HG02678 (cell line): ENCODE measurements around the gene ATF6B.
"Not testable (repeated sequence)": the region's sequence is repeated elsewhere in the genome, so short reads cannot be mapped to it uniquely, and the experiment has no call there.

ENCODE experiments used
- ATAC-seq: cut with Tn5 transposase; IDR thresholded peaks from one replicate; pipeline ENCODE4 v1.9.1; 2021; ENCODE audit warnings: mild to moderate bottlenecking, moderate library complexity; ENCODE audit not compliant: unreplicated experiment

The ATF6B gene

DNA sequence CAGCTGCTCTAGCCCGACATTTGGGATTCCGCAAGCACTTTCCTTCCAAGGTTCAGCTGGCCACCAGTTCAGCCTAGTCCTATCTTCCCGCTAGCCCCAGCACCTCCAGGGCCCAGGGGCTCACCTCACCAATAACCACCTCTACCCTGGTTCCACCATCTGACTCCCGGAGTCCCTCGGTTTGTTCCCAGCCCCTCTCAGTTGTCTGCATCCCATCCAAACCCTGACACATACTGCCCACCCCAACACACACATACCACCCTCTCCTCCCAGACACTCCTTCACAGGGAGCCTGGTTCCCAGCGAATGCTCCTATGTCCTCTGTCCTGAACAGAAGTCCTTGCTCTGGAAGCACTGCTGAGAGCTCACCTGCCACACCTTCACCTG is 19.3 kb downstream of the ATF6B start:
- no peak for ATAC-seq

DNA sequence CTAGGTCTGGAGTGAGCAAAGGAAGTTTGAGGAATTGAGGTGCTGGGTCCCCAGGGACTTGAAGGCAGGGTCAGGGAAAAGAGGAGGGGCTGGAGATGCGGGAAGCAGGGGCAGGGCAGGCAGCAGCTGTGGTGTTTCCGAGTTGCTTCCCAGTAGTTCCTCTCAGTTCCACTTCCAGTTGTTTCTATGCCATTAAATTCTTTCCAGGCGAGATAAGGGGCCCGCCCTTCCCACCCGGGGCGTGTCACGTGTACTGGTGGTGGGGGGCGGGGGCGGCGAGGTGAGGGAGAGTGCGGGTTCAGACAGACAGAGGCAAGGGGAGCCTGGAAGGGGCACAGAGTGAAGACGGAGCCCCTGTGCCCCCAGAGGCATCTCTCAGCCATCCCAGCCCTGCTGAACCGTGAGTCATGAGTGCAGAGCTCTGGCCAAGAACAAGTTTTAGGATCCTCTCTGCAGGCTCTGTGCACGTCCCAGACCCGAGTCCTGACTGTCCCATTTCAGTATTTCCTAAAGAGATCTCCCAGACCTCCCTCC is 19.9 kb downstream of the ATF6B start:
- no peak for ATAC-seq

DNA sequence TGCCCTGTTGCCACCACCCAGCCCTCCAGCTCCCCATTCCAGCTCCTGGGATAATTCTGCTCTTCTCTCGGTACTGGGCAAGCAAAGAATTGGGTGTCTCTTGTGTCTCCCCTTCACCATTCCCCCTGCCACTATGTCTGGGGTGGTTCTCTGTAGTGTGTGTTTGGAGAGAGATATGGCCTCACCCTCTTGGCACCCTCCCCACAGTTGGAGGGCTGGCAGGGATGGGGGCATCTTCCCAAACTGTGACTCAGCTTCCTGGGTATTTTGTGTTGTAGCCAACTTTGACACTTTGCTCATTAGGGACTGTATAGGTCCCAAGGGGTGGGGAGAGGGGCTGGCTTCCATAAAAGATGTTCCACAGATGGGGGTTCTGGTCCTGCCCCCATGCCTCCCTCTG is 20.6 kb downstream of the ATF6B start:
- no peak for ATAC-seq

DNA sequence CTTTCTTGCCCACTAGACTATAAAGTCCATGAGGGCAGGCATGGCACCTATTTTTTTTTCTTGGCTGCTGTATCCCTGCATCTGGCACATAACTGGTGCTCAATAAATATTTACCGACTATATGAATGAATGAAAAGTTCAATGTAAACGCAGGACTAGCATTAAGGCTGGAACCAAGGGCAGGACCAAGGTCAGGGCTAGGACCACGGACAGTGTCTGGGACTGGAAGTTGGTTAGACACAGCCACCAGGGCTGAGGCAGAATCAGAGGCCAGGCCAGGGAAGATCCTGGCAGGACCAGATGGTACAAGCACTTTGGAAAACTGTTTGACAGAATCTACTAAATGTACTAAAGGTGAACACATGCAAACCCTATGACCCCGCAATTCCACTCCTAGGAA is 22.6 kb downstream of the ATF6B start:
- ATAC-seq = no peak

DNA sequence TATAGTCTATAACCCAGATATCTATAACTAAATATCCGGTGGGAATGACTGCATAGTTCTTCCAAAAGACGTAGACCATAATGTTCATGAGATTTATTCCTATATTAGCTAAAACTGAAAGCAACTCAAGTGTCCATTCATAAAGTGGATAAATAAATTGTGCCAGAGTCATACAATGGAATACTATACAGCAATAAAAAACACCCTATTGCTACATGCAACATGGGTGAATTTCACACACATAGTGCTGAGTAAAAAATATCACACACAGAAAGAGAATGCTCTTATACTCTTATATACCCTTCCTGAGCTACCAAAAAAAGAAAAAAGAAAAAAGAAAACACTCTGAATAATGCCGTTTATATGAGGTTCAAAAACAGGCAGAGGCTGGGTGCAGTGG is 25.8 kb downstream of the ATF6B start:
- no peak for ATAC-seq

DNA sequence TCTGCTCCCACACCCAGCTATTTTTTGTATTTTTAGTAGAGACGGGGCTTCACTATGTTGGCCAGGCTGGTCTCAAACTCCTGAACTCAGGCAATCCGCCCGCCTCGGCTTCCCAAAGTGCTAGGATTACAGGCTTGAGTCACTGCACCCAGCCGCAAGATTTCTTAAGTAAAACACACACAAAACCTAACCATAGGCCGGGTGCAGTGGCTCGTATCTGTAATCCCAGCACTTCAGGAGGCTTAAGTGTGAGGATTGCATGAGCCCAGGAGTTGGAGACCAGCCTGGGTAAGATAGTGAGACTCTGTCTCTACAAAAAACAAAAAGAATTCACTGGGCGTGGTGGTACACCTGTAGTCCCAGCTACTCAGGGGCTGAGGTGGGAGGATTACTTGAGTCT is 27.8 kb downstream of the ATF6B start:
- not testable (repeated sequence) for ATAC-seq

DNA sequence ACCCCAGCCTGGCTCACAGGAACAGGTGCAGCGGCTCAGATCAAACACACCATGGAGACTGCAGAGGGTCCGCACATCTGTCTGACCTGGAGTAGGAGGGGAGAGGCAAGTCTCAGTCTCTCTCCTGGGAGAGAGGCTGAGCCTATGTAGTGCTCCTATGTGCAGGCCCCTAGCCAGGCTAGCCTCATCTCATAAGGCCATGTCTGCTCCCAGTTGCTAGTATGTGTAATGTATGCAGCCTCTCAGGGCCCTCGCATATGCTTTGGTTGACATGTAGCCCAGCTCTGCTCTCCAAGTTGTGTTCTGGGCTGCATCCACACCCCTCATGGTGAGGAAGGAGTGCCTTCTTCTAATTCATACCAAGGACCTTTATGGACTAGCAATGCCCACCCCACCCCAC is 30.7 kb downstream of the ATF6B start:
- ATAC-seq = no peak

DNA sequence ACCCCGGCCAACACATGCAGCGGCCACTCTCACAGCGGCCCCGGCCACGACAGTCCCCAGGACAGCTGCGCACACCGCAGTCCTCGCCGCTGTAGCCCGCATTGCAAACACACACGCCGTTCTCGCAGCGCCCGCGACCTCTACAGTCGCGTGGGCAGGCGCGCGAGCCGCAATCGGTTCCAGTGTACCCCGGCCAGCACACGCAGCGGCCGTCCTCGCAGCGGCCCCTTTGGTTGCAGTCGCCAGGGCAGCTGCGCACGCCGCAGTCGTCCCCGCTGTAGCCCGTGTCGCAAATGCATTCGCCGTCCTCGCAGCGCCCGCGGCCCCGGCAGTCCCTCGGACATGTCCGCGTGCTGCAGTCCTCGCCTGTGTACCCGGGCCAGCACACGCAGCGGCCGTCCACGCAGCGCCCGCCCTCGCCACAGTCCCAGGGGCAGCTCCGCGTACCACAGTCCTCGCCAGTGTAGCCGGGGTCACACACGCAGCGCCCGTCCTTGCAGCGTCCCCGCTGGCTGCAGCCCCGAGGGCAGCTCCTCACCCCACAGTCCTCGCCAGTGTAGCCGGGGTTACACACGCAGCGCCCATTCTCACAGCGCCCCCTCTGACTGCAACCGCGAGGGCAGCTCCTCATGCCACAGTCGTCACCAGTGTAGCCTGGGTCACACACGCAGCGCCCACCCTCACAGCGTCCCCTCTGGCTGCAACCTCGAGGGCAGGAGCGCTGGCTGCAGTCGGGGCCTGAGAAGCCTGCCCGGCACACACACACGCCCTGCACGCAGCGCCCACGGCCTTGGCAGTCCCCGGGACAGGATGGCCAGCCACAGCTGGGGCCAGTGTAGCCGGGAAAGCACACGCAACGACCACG is 31.4 kb downstream of the ATF6B start:
- no peak for ATAC-seq

DNA sequence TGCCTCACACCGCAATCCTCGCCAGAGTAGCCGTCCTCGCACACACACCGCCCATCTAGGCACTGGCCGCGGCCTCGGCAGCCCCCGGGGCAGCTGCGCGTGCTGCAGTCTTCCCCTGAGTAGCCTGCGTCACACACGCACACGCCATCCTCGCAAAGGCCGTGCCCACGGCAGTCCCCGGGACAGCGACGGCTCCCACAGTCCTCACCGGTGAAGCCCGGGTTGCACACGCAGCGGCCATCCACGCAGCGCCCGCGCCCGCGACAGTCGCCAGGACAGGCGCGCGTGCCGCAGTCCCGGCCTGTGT is 32.0 kb downstream of the ATF6B start:
- ATAC-seq = no peak

DNA sequence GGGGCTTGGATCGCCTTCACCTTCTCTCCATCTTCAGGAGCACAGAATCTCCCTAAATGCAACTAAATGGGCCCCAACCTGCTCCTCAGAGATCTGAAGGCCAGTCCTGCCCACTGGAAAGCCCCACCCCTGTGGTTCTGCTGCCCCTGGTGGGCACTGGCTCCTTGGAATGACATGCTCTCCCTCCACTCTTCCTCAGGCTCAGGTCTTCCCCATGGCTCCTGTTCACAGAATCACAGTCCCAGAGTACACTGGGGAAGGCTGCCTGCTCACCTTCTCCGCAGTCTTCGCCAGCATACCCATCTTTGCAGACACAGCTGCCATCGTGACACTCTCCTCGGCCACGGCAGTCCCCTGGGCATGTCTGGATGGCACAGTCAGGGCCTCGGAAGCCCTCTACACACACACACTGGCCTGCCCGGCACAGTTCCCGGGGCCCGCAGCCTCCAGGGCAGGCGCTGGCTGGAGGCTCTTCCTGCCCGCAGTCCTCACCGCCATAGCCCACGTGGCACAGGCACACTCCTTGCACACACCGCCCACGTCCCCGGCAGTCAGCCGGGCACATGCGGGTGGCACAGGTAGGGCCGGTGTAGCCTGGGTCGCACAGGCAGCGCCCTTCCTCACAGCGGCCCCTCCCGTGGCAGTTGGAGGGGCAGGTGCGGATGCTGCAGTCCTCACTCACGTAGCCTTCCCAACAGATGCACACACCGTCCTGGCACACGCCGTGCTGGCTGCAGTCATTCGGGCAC is 32.5 kb downstream of the ATF6B start:
- no peak for ATAC-seq

DNA sequence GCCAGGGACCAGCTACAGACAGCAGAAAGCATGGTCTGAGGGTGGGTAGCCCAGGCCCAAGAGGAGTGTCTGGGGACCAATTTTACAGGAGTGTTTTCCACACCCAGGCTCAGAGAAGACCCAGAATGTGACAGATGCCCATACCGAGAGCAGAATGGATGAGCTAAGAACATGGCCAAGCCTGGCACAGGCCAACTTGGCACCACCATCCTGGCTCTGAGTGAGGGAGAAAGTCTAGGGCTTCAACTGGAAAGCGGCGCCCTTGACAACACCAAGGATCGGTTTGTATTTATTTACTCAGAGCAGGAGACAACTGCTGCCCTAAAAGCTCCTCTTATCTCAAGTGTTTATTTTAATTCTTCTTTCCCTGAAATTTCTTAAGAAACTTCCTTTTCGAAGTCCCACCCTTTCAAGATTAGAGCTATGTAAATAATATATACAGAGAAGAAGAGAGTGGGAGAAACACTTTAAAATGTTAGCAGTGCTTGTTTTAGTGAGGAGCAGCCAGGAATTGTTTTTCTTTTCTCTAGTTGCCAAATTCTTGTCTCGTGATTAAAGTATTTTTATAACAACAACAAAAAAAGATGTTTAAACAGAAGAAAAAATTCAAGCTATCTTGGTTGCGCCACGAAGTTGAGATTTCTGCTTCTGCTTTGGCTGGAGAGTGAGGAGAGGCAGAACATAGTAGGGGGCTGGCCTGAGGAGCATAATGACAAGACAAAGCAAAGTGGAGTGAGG is 35.1 kb downstream of the ATF6B start:
- no peak for ATAC-seq

DNA sequence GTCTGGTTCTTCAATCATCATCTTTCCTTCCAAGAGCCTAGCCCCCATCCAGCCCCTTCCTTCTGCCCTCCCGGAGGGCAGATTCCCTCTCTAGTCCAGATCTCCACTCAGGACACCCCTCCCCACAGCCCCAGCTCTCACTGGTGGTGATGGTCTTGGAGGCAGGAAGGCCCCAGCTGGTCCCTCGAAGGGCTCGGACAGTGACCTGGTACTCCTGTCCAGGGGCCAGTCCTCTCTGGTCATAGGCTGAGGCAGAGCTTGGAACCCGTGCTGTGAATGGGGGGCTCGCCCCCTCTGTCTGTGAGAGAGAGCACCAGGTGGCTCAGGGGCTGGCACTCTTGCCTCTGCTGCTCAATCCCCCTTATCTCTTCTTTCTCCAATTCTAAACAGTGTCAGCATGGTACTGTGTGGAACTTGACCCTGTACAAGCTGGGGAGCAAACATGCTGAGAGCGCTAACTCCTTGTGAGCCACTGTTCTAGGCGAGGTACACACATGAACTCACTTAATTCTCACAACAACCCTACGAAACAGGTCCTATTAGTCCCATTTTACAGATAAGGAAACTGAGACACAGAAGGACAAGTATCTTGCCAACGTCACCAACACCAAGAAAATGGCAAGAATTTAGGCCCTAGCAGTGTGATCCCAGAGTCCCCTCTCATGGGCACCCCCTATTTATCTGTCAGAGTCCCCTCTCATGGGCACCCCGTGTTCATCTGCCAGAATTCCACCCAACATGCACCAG is 38.8 kb downstream of the ATF6B start:
- no peak for ATAC-seq

DNA sequence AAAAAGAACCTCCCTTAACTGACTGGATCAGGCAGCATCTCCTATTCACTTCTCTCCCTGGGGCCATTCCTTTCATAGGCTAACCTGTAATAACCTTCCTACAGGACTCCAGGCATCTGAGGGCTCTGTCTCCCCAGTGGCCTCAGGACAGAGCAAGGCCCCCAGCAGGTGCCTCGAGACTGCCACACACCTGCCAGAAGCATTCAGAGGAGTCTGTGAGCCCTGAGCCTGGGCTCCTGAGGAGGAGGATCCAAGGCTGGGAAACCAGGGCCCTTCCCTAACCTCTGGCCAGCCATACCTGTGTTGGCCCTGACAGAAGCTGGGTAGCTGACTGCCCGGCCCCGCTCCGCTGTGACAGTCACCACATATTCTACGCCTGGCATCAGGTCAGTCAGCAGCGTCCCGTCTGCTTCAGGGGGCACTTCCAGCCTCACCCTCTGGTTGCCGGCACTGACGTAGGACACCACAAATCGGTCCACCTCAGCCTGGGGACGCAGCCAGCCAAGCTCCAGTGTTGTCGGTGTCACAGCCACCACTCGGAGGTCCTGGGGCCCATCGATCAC is 39.5 kb downstream of the ATF6B start:
- no peak for ATAC-seq

DNA sequence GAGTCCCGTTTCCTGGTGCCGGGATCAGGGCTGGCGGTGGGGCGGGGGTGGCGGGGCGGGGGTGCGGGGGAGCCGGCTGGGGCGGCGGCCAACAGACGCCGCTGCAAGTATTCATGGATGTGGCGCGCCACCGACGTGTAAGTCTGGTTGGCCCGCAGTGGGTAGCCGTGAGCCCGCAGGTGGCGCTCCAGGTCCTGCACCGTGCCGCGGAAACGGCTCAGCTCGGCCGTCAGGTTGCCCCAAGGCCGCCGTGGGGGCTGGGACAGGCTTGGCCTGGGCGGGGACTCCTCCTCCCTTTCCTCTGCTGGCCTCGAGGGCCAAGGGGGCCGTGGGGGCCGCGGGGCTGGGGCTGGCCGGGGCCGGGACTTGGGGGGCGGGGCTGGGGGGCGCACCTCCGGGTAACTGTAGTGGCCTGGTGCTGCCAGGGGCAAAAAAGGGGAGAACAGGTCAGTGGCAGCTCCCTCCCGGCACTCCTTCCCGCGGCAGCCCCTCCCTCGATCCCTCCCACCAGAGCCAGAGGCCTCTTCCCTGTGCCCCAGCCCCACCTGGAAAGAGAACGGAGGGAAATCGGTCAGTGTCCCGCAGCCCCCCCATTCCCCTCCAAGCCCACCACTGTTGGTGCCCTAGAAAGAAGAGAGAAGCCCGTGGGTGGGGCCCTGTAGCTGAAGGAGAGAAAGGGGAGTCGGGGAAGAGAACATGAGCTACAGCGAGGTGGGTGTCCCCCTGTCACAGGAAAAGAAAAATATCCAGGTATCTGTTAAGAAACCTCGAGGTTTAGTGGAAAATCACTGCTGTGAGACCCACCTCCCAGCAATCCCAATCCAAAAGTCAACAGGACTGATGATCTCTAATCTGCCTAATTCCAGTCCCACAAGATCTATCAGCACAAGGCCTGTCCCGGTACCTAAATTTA is 40.2 kb downstream of the ATF6B start:
- ATAC-seq = no peak

DNA sequence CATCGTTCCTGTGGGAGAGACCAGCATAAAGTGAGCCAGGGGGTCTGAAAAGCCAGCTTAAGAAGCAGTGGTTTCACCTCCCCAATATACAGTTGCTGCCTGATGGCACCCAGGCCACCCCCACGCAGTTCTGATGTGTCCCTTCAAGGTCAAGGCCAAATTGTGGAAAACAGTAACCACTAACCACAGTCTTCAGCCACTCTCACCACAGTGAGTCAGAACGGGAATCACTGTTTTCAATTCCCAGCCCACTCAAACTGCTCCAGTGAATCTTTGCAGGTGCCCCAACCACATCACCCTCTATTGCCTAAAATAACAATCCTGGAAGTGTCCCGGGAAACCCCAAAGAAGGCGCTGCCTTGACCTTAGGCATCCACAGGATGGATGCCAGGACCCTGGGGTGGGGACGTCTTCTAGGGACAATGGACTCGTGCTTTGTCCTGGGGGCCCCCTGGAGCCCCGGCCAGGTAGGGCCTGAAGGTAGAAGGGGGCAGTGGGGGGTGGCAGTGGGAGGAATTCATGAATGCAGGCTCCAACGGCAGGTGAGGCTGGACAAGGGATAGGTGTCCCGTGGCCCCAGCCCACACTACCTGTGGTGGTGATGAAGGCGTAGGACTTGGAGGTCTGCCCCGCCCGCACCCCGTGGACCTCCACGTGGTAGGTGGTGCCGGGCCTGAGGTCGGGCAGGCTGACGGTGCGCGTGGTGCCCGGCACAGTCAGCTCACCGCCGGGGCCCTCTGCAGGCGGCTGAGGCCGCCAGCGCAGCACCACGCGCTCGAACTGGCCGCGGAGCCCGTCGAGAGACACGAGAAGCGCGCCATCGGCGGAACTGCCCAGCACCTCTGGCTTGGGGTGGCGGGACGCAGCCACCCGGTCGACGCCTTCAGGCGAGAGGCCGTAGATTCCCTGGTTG is 41.1 kb downstream of the ATF6B start:
- ATAC-seq = no peak

DNA sequence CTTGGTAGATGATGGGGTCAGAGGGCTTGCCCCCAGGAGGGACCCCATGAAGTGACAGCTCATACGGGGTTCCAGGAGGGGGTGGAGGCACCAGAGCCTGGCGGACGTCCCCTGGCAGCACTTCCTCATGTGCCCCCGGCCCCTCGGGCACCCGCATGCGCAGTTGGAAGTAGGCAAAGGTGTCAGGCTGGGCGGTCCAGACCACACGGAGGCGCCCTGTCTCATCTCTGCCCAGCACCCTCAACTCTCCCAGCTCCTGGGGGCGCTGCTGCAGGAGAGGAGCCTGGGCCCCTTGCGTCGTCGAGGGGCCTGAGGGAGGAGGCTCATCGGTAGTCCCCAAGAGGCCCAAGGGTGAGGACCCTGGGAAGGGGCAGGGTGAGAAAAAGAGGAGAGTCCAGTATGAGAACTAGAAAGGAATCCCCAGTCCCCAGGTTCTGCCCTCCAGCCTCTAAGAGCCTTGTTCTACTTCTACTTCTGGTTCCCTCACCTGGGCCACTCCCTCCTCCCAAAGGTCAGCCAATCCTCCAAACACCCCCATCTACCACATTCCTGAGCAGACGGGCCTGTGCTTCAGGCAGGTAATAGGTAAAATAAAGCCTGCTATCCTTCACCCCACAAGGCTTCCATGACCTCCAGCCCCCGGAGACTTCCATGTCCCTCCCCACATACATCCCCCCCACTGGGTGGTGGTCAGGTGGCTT is 42.1 kb downstream of the ATF6B start:
- ATAC-seq = no peak

DNA sequence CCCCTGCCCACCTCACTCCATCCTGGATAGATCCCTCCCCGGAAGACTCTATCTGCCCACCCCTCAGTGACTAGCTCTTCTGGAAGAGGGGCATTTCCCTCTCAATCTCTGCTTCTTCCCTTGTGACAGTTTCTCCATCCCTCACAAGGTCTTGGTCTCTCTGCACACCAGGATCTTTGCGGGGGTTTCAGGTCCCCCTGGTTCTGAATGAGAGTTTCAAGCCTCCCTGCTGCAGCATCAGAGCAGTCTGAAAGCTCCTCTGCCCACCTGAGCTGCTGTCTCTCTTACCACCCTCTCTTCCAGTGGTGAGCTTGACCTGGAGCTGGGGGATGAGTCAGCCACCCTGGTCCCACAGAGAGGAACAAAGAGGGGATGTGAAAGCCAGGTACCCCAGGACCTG is 43.3 kb downstream of the ATF6B start:
- ATAC-seq = no peak
